Measurements from ENCODE around the gene MYH3.

The MYH3 gene

GRCh38 chr17:10664571-10664970, 7.5 kb upstream of the MYH3 start:
- Mint-ChIP-seq H3K27ac (no peak overlapping the region), H3K4me1 (ENCODE audit: low read depth) (no peaks in the 10 kb centered on the region), H3K4me3 (no peak overlapping the region), H3K36me3 (ENCODE audit: low read depth) (peaks cover 21% of the 10 kb centered on the region), H3K9me3 (no peaks in the 10 kb centered on the region), H3K27me3 (no peaks in the 10 kb centered on the region)

GRCh38 chr17:10663231-10663630, 6.1 kb upstream of the MYH3 start:
- no peak overlapping the region for H3K27ac Mint-ChIP-seq
- H3K36me3 Mint-ChIP-seq (ENCODE audit: low read depth), result peaks cover 26% of the 10 kb centered on the region
- no peaks in the 10 kb centered on the region for H3K4me1 Mint-ChIP-seq (ENCODE audit: low read depth)
- no peak overlapping the region for H3K4me3 Mint-ChIP-seq
- no peaks in the 10 kb centered on the region for H3K9me3 Mint-ChIP-seq
- H3K27me3 Mint-ChIP-seq, result no peaks in the 10 kb centered on the region

GRCh38 chr17:10661437-10661836, 4.3 kb upstream of the MYH3 start:
- Mint-ChIP-seq H3K36me3 (ENCODE audit: low read depth) (peaks cover 26% of the 10 kb centered on the region), H3K9me3 (no peaks in the 10 kb centered on the region), H3K27me3 (no peaks in the 10 kb centered on the region)

GRCh38 chr17:10657879-10658278, 770 bp upstream of the MYH3 start:
- no peaks in the 10 kb centered on the region for H3K27me3 Mint-ChIP-seq
- peaks cover 14% of the 10 kb centered on the region for H3K4me1 Mint-ChIP-seq (ENCODE audit: low read depth)
- H3K4me3 Mint-ChIP-seq, result no peak overlapping the region
- no peak overlapping the region for H3K27ac Mint-ChIP-seq
- peaks cover 14% of the 10 kb centered on the region for H3K36me3 Mint-ChIP-seq (ENCODE audit: low read depth)
- H3K9me3 Mint-ChIP-seq, result no peaks in the 10 kb centered on the region

More at GRCh38 chr17:10661437-10661836, 4.3 kb upstream of the MYH3 start:
- Mint-ChIP-seq H3K27ac (no peak overlapping the region), H3K4me3 (no peak overlapping the region), H3K4me1 (ENCODE audit: low read depth) (no peaks in the 10 kb centered on the region)

- Mint-ChIP-seq H3K4me3 (no peak overlapping the region), H3K9me3 (no peaks in the 10 kb centered on the region), H3K27ac (peak overlapping the region; percentile 38), H3K27me3 (no peaks in the 10 kb centered on the region), H3K36me3 (ENCODE audit: low read depth) (peaks cover 4% of the 10 kb centered on the region), H3K4me1 (ENCODE audit: low read depth) (peaks cover 17% of the 10 kb centered on the region)
These were observed 3.1 kb downstream of the MYH3 start for GRCh38 chr17:10653987-10654386.

GRCh38 chr17:10652984-10653659, 4.0 kb downstream of the MYH3 start:
- peak overlapping the region; percentile 17 for H3K4me3 Mint-ChIP-seq
- no peaks in the 10 kb centered on the region for H3K9me3 Mint-ChIP-seq
- peaks cover 17% of the 10 kb centered on the region for H3K4me1 Mint-ChIP-seq (ENCODE audit: low read depth)
- H3K36me3 Mint-ChIP-seq (ENCODE audit: low read depth), result peaks cover 4% of the 10 kb centered on the region
- H3K27ac Mint-ChIP-seq, result peak overlapping the region; percentile 83
- H3K27me3 Mint-ChIP-seq, result no peaks in the 10 kb centered on the region

GRCh38 chr17:10651927-10652326, 5.2 kb downstream of the MYH3 start:
- Mint-ChIP-seq H3K27ac (peak overlapping the region; percentile 21), H3K36me3 (ENCODE audit: low read depth) (peaks cover 8% of the 10 kb centered on the region), H3K9me3 (no peaks in the 10 kb centered on the region), H3K27me3 (no peaks in the 10 kb centered on the region), H3K4me3 (no peak overlapping the region), H3K4me1 (ENCODE audit: low read depth) (peaks cover 17% of the 10 kb centered on the region)

GRCh38 chr17:10649602-10650001, 7.5 kb downstream of the MYH3 start:
- Mint-ChIP-seq H3K9me3 (no peaks in the 10 kb centered on the region), H3K27me3 (no peaks in the 10 kb centered on the region), H3K36me3 (ENCODE audit: low read depth) (peaks cover 16% of the 10 kb centered on the region), H3K4me3 (no peak overlapping the region), H3K27ac (no peak overlapping the region), H3K4me1 (ENCODE audit: low read depth) (peaks cover 17% of the 10 kb centered on the region)

- H3K4me3 Mint-ChIP-seq, result no peak overlapping the region
- H3K27ac Mint-ChIP-seq, result no peak overlapping the region
- no peaks in the 10 kb centered on the region for H3K9me3 Mint-ChIP-seq
- no peaks in the 10 kb centered on the region for H3K27me3 Mint-ChIP-seq
- H3K36me3 Mint-ChIP-seq (ENCODE audit: low read depth), result peaks cover 22% of the 10 kb centered on the region
- peaks cover 14% of the 10 kb centered on the region for H3K4me1 Mint-ChIP-seq (ENCODE audit: low read depth)
These were observed 8.2 kb downstream of the MYH3 start for GRCh38 chr17:10648956-10649355.

- Mint-ChIP-seq H3K9me3 (no peaks in the 10 kb centered on the region), H3K36me3 (ENCODE audit: low read depth) (peaks cover 26% of the 10 kb centered on the region), H3K27me3 (no peaks in the 10 kb centered on the region), H3K4me1 (ENCODE audit: low read depth) (peaks cover 8% of the 10 kb centered on the region), H3K27ac (no peak overlapping the region), H3K4me3 (no peak overlapping the region)
These were observed 8.7 kb downstream of the MYH3 start for GRCh38 chr17:10648381-10648780.

- H3K27ac Mint-ChIP-seq, result no peak overlapping the region
- no peaks in the 10 kb centered on the region for H3K9me3 Mint-ChIP-seq
- H3K27me3 Mint-ChIP-seq, result no peaks in the 10 kb centered on the region
- peaks cover 36% of the 10 kb centered on the region for H3K36me3 Mint-ChIP-seq (ENCODE audit: low read depth)
- no peak overlapping the region for H3K4me3 Mint-ChIP-seq
- no peaks in the 10 kb centered on the region for H3K4me1 Mint-ChIP-seq (ENCODE audit: low read depth)
These were observed 10.6 kb downstream of the MYH3 start for GRCh38 chr17:10646392-10646990.

GRCh38 chr17:10640475-10640874, 16.6 kb downstream of the MYH3 start:
- Mint-ChIP-seq H3K4me1 (ENCODE audit: low read depth) (peaks cover 3% of the 10 kb centered on the region), H3K36me3 (ENCODE audit: low read depth) (peaks cover 70% of the 10 kb centered on the region), H3K27ac (no peak overlapping the region), H3K27me3 (no peaks in the 10 kb centered on the region), H3K9me3 (no peaks in the 10 kb centered on the region), H3K4me3 (no peak overlapping the region)

- H3K36me3 Mint-ChIP-seq (ENCODE audit: low read depth), result peaks cover 72% of the 10 kb centered on the region
- peaks cover 7% of the 10 kb centered on the region for H3K4me1 Mint-ChIP-seq (ENCODE audit: low read depth)
- H3K27me3 Mint-ChIP-seq, result no peaks in the 10 kb centered on the region
- H3K4me3 Mint-ChIP-seq, result no peak overlapping the region
- no peaks in the 10 kb centered on the region for H3K9me3 Mint-ChIP-seq
- no peak overlapping the region for H3K27ac Mint-ChIP-seq
These were observed 19.0 kb downstream of the MYH3 start for GRCh38 chr17:10638151-10638550.

GRCh38 chr17:10635290-10635689, 21.8 kb downstream of the MYH3 start:
- H3K27me3 Mint-ChIP-seq, result no peaks in the 10 kb centered on the region

GRCh38 chr17:10633738-10634379, 23.2 kb downstream of the MYH3 start:
- no peak overlapping the region for H3K4me3 Mint-ChIP-seq
- H3K27me3 Mint-ChIP-seq, result no peaks in the 10 kb centered on the region
- H3K4me1 Mint-ChIP-seq (ENCODE audit: low read depth), result peaks cover 7% of the 10 kb centered on the region
- no peak overlapping the region for H3K27ac Mint-ChIP-seq
- H3K9me3 Mint-ChIP-seq, result no peaks in the 10 kb centered on the region
- H3K36me3 Mint-ChIP-seq (ENCODE audit: low read depth), result peaks cover 65% of the 10 kb centered on the region

More at GRCh38 chr17:10635290-10635689, 21.8 kb downstream of the MYH3 start:
- H3K4me1 Mint-ChIP-seq (ENCODE audit: low read depth), result peaks cover 7% of the 10 kb centered on the region
- H3K4me3 Mint-ChIP-seq, result no peak overlapping the region
- no peaks in the 10 kb centered on the region for H3K9me3 Mint-ChIP-seq
- no peak overlapping the region for H3K27ac Mint-ChIP-seq
- H3K36me3 Mint-ChIP-seq (ENCODE audit: low read depth), result peaks cover 65% of the 10 kb centered on the region

Data from stimulated activated naive CD8-positive, alpha-beta T cell treated with anti-CD3 and anti-CD28 coated beads, Interleukin-15, Interleukin-2, amounts not matched to agents 100 ng/mL and 50 ng/mL, for 24 hours (primary cell).